WTC11 (cell line): ENCODE data around the gene UBE2H. TPM values are rescaled to one million over a fixed set of nuclear protein-coding genes. Genes with fewer than 3 reads are reported as not detected.

Source experiments
- ATAC-seq: fragments of 200-7000 bp; cut with Tn5 transposase; 2 replicates; pipeline ENCODE4 v1.10.0; 2021; ENCODE audit warnings: mild to moderate bottlenecking, moderate library complexity
- CTCF ChIA-PET: fragments of 300-600 bp; sonication (Branson Sonifier 250); formaldehyde crosslinking; loops from one replicate; lab custom pipeline; 2021; ENCODE audit warnings: antibody characterized with exemption; lab: Charles Lee
- POLR2A ChIA-PET: fragments of 350-600 bp; sonication (Branson Sonifier 250); formaldehyde crosslinking; loops from one replicate; lab custom pipeline; 2021; ENCODE audit warnings: antibody characterized with exemption; lab: Charles Lee
- DNase-seq: peaks from one replicate; pipeline ENCODE4 v3.0.0; 2021; ENCODE audit warnings: low spot score
- H3K27ac Mint-ChIP-seq: 2 replicates; pipeline ENCODE4 v1.8.0; 2021; ENCODE audit warnings: mixed read lengths
- H3K27me3 Mint-ChIP-seq: 2 replicates; pipeline ENCODE4 v1.8.0; 2021; ENCODE audit warnings: low read depth, mild to moderate bottlenecking, moderate library complexity, mixed read lengths
- H3K36me3 Mint-ChIP-seq: 2 replicates; pipeline ENCODE4 v1.8.0; 2021; ENCODE audit warnings: mixed read lengths
- H3K4me1 Mint-ChIP-seq: 2 replicates; pipeline ENCODE4 v1.8.0; 2022; ENCODE audit warnings: mixed read lengths
- H3K4me3 Mint-ChIP-seq: 2 replicates; pipeline ENCODE4 v1.8.0; 2021; ENCODE audit warnings: mild to moderate bottlenecking, moderate library complexity, mixed read lengths
- H3K9me3 Mint-ChIP-seq: 2 replicates; pipeline ENCODE4 v1.8.0; 2021; ENCODE audit warnings: mixed read lengths
- ATF1 ChIP-seq: sonication (generic); formaldehyde crosslinking; IDR thresholded peaks from 2 replicates; pipeline ENCODE4 v1.8.1; 2023; ENCODE audit warnings: mild to moderate bottlenecking, moderate library complexity, missing genetic modification reagents
- ATF2 ChIP-seq: sonication (generic); formaldehyde crosslinking; IDR thresholded peaks from 2 replicates; pipeline ENCODE4 v1.8.1; 2022; ENCODE audit warnings: low read depth, missing genetic modification reagents, borderline replicate concordance
- CBFB ChIP-seq: sonication (generic); formaldehyde crosslinking; IDR thresholded peaks from 2 replicates; pipeline ENCODE4 v1.8.1; 2022; ENCODE audit warnings: mild to moderate bottlenecking, low read depth, missing genetic modification reagents
- CREM ChIP-seq: sonication (generic); formaldehyde crosslinking; IDR thresholded peaks from 2 replicates; pipeline ENCODE4 v1.8.1; 2022; ENCODE audit warnings: mild to moderate bottlenecking, missing genetic modification reagents, moderate library complexity
- ELF4 ChIP-seq: sonication (generic); formaldehyde crosslinking; IDR thresholded peaks from 2 replicates; pipeline ENCODE4 v1.8.1; 2022; ENCODE audit warnings: low read depth, mild to moderate bottlenecking, moderate library complexity, missing genetic modification reagents
- GRHL2 ChIP-seq: fragments of 250-450 bp; sonication (Bioruptor Pico); IDR thresholded peaks from 2 replicates; pipeline ENCODE4 v1.8.0; 2022; ENCODE audit warnings: mild to moderate bottlenecking, moderate library complexity; ENCODE audit not compliant: insufficient replicate concordance, severe bottlenecking
- IRF1 ChIP-seq: sonication (generic); formaldehyde crosslinking; IDR thresholded peaks from 2 replicates; pipeline ENCODE4 v1.8.0; 2023; ENCODE audit warnings: missing genetic modification reagents
- IRF2 ChIP-seq: sonication (generic); formaldehyde crosslinking; IDR thresholded peaks from 2 replicates; pipeline ENCODE4 v1.8.0; 2022; ENCODE audit warnings: low read depth, missing genetic modification reagents, borderline replicate concordance
- JUN ChIP-seq: sonication (generic); formaldehyde crosslinking; IDR thresholded peaks from 2 replicates; pipeline ENCODE4 v1.8.0; 2023; ENCODE audit warnings: mild to moderate bottlenecking, missing genetic modification reagents
- KAT7 ChIP-seq: sonication (generic); formaldehyde crosslinking; IDR thresholded peaks from 2 replicates; pipeline ENCODE4 v1.8.1; 2023; ENCODE audit warnings: missing genetic modification reagents, mild to moderate bottlenecking, borderline replicate concordance
- MXD4 ChIP-seq: fragments of 250-450 bp; sonication (Bioruptor Pico); IDR thresholded peaks from 2 replicates; pipeline ENCODE4 v1.8.0; 2021; ENCODE audit warnings: mild to moderate bottlenecking, moderate library complexity, borderline replicate concordance
- NFATC4 ChIP-seq: fragments of 250-450 bp; sonication (Bioruptor Pico); IDR thresholded peaks from 2 replicates; pipeline ENCODE4 v1.9.0; 2021; ENCODE audit warnings: mild to moderate bottlenecking
- NR2C2 ChIP-seq: sonication (generic); formaldehyde crosslinking; IDR thresholded peaks from 2 replicates; pipeline ENCODE4 v1.8.0; 2022; ENCODE audit warnings: mild to moderate bottlenecking, missing genetic modification reagents
- SMAD3 ChIP-seq: sonication (generic); formaldehyde crosslinking; IDR thresholded peaks from 2 replicates; pipeline ENCODE4 v1.8.0; 2022; ENCODE audit warnings: missing genetic modification reagents, mild to moderate bottlenecking, borderline replicate concordance
- TP53 ChIP-seq: sonication (generic); formaldehyde crosslinking; IDR thresholded peaks from 2 replicates; pipeline ENCODE4 v1.8.1; 2023; ENCODE audit warnings: mild to moderate bottlenecking, missing genetic modification reagents
- USF2 ChIP-seq: sonication (generic); formaldehyde crosslinking; IDR thresholded peaks from 2 replicates; pipeline ENCODE4 v1.8.1; 2023; ENCODE audit warnings: mild to moderate bottlenecking, missing genetic modification reagents, moderate library complexity
- ZNF425 ChIP-seq: fragments of 250-450 bp; sonication (Bioruptor Pico); conservative IDR thresholded peaks from 2 replicates; pipeline ENCODE4 v1.9.0; 2021; ENCODE audit warnings: mild to moderate bottlenecking
- ZNF512 ChIP-seq: sonication (generic); formaldehyde crosslinking; IDR thresholded peaks from 2 replicates; pipeline ENCODE4 v1.8.1; 2022; ENCODE audit warnings: missing genetic modification reagents, borderline replicate concordance
- total RNA-seq: library from RNA; stranded (reverse); gene quantifications from 3 replicates; pipeline ENCODE4 v1.2.3, GENCODE V29; 2021

Gene UBE2H
- total RNA-seq, 1 experiment from 2014 or later = 55.0 TPM

- POLR2A ChIA-PET = no interaction called here
- H3K36me3 Mint-ChIP-seq = no peaks in the 10 kb centered on the region; the same call in 1 of the 2 replicates
- H3K27me3 Mint-ChIP-seq = no peaks in the 10 kb centered on the region
- no peak for TF ChIP-seq ELF4 (CRISPR knock-in tag)
- no peak for DNase-seq
- no peak for ATAC-seq
- H3K27ac Mint-ChIP-seq = no peak overlapping the region
- H3K4me1 Mint-ChIP-seq = peaks cover 11% of the 10 kb centered on the region
- H3K4me3 Mint-ChIP-seq = no peak overlapping the region
- CTCF ChIA-PET = no interaction called here
- H3K9me3 Mint-ChIP-seq = no peaks in the 10 kb centered on the region
Measured at GRCh38 chr7:129890090-129890489, 62.7 kb downstream of the UBE2H start.

GRCh38 chr7:129889133-129889844 is 63.5 kb downstream of the UBE2H start:
- CTCF ChIA-PET = no interaction called here
- peaks cover 11% of the 10 kb centered on the region for H3K4me1 Mint-ChIP-seq
- no peaks in the 10 kb centered on the region for H3K9me3 Mint-ChIP-seq
- peak overlapping the region; percentile 24 for H3K27ac Mint-ChIP-seq
- H3K4me3 Mint-ChIP-seq = no peak overlapping the region
- POLR2A ChIA-PET = no interaction called here
- TF ChIP-seq ELF4 (CRISPR knock-in tag) (no peak), TP53 (CRISPR knock-in tag) (no peak), IRF2 (CRISPR knock-in tag) (no peak), CREM (CRISPR knock-in tag) (no peak), GRHL2 (CRISPR knock-in tag) (no peak), MXD4 (CRISPR knock-in tag) (no peak), NR2C2 (CRISPR knock-in tag) (no peak), USF2 (CRISPR knock-in tag) (no peak), ATF1 (no peak), NFATC4 (no peak), JUN (no peak), SMAD3 (CRISPR knock-in tag) (no peak), ZNF425 (no peak), ZNF512 (CRISPR knock-in tag) (no peak), KAT7 (CRISPR knock-in tag) (no peak), CBFB (CRISPR knock-in tag) (no peak), IRF1 (CRISPR knock-in tag) (no peak), ATF2 (CRISPR knock-in tag) (no peak)
- ATAC-seq (no peak), DNase-seq (no peak)
- H3K36me3 Mint-ChIP-seq = peaks cover 3% of the 10 kb centered on the region; the same call in 1 of the 2 replicates
- H3K27me3 Mint-ChIP-seq = no peaks in the 10 kb centered on the region
